Trophoblast cell (in vitro differentiated cells and primary cell): ENCODE results near the gene SIL1.
"Not testable (repeated sequence)": the region's sequence is repeated elsewhere in the genome, so short reads cannot be mapped to it uniquely, and the experiment has no call there.

Experiments
- DNase-seq, 2 donors: peaks; one replicate each; pipeline ENCODE4 v3.0.0-alpha.2; 2016
- H2AFZ ChIP-seq: 2 replicates; pipeline ENCODE4 v1.6.1; 2013; ENCODE audit warnings: low read length, moderate library complexity, mild to moderate bottlenecking; ENCODE audit not compliant: insufficient read depth, poor library complexity
- H2AK5ac ChIP-seq: 2 replicates; pipeline ENCODE4 v1.6.1; 2013; ENCODE audit warnings: mild to moderate bottlenecking, low read length
- H2BK120ac ChIP-seq: 2 replicates; pipeline ENCODE4 v1.6.1; 2013; ENCODE audit warnings: low read length, mild to moderate bottlenecking, moderate library complexity; ENCODE audit not compliant: insufficient read depth, poor library complexity
- H2BK12ac ChIP-seq: 2 replicates; pipeline ENCODE4 v1.6.1; 2013; ENCODE audit warnings: mild to moderate bottlenecking, low read length, moderate library complexity
- H2BK5ac ChIP-seq: 2 replicates; pipeline ENCODE4 v1.6.1; 2013; ENCODE audit warnings: low read length, low read depth, moderate library complexity, mild to moderate bottlenecking; ENCODE audit not compliant: poor library complexity
- H3K14ac ChIP-seq: 2 replicates; pipeline ENCODE4 v1.6.1; 2013; ENCODE audit warnings: mild to moderate bottlenecking, low read length
- H3K18ac ChIP-seq: 2 replicates; pipeline ENCODE4 v1.6.1; 2013; ENCODE audit warnings: mild to moderate bottlenecking, low read length
- H3K23ac ChIP-seq: 2 replicates; pipeline ENCODE4 v1.6.1; 2013; ENCODE audit warnings: low read length
- H3K27ac ChIP-seq: 2 replicates; pipeline ENCODE4 v1.5.1; 2013; ENCODE audit warnings: low read depth, mild to moderate bottlenecking, inconsistent platforms, low read length, moderate library complexity
- H3K27me3 ChIP-seq: 2 replicates; pipeline ENCODE4 v1.6.1; 2013; ENCODE audit warnings: inconsistent platforms, mild to moderate bottlenecking, low read length, moderate library complexity; ENCODE audit not compliant: insufficient read depth
- H3K36me3 ChIP-seq, 2 experiments: 1 replicate in 1 of 2; 2 replicates in 1 of 2; pipeline ENCODE4 v1.6.1; 2013; ENCODE audit warnings: low read length in 2 of 2, mild to moderate bottlenecking in 2 of 2, moderate library complexity in 1 of 2; ENCODE audit not compliant: insufficient read depth in 2 of 2, control insufficient read depth in 1 of 2
- H3K4ac ChIP-seq: 2 replicates; pipeline ENCODE4 v1.6.1; 2013; ENCODE audit warnings: low read depth, mild to moderate bottlenecking, low read length, moderate library complexity
- H3K4me1 ChIP-seq, 2 experiments: 1 replicate in 1 of 2; 2 replicates in 1 of 2; pipeline ENCODE4 v1.6.1; 2013; ENCODE audit warnings: low read length in 2 of 2, mild to moderate bottlenecking in 2 of 2, moderate library complexity in 1 of 2; ENCODE audit not compliant: insufficient read depth in 2 of 2, control insufficient read depth in 1 of 2
- H3K4me2 ChIP-seq: 2 replicates; pipeline ENCODE4 v1.6.1; 2013; ENCODE audit warnings: inconsistent platforms, mild to moderate bottlenecking, low read length, moderate library complexity
- H3K4me3 ChIP-seq: 2 replicates; pipeline ENCODE4 v1.5.1; 2013; ENCODE audit warnings: mild to moderate bottlenecking, low read depth, low read length, inconsistent platforms
- H3K79me1 ChIP-seq: one replicate; pipeline ENCODE4 v1.6.1; 2013; ENCODE audit warnings: low read length
- H3K79me2 ChIP-seq: 2 replicates; pipeline ENCODE4 v1.6.1; 2013; ENCODE audit warnings: low read length, mild to moderate bottlenecking; ENCODE audit not compliant: control insufficient read depth, insufficient read depth, poor library complexity
- H3K9ac ChIP-seq: 2 replicates; pipeline ENCODE4 v1.6.1; 2013; ENCODE audit warnings: mild to moderate bottlenecking, low read length
- H3K9me3 ChIP-seq: 2 replicates; pipeline ENCODE4 v1.6.1; 2013; ENCODE audit warnings: low read depth, mild to moderate bottlenecking, control low read depth, inconsistent platforms, low read length; ENCODE audit not compliant: insufficient read depth
- H4K12ac ChIP-seq: 2 replicates; pipeline ENCODE4 v1.6.1; 2013; ENCODE audit warnings: low read depth, mild to moderate bottlenecking, low read length, moderate library complexity
- H4K8ac ChIP-seq: 2 replicates; pipeline ENCODE4 v1.6.1; 2013; ENCODE audit warnings: low read depth, mild to moderate bottlenecking, low read length, moderate library complexity
- H4K91ac ChIP-seq: one replicate; pipeline ENCODE4 v1.6.1; 2013; ENCODE audit warnings: low read depth, mild to moderate bottlenecking, low read length, moderate library complexity
- WGBS: extraction: QIAGEN DNeasy Blood & Tissue Kit; methylation state at CpG from one replicate; pipeline ENCODE4 v1.1.7; 2013; ENCODE audit warnings: missing lambda C conversion rate; ENCODE audit not compliant: insufficient read length, insufficient coverage; ENCODE audit errors: extremely low coverage; 5-methylcytosine and 5-hydroxymethylcytosine counted together

The SIL1 gene

GRCh38 chr5:139180850-139181249 lies 17.3 kb downstream of the SIL1 start:
- Histone ChIP-seq H2BK12ac (no peak overlapping the region), H3K9me3 (no peaks in the 10 kb centered on the region), H3K14ac (no peak overlapping the region), H3K18ac (no peak overlapping the region), H3K79me1 (no peaks in the 10 kb centered on the region), H3K4me3 (no peak overlapping the region), H2AFZ (no peak overlapping the region), H4K12ac (no peak overlapping the region), H3K9ac (no peak overlapping the region), H4K8ac (no peak overlapping the region), H2BK120ac (no peak overlapping the region), H3K79me2 (no peaks in the 10 kb centered on the region), H3K27me3 (no peaks in the 10 kb centered on the region), H3K23ac (no peak overlapping the region), H2AK5ac (no peak overlapping the region), H4K91ac (no peak overlapping the region), H2BK5ac (no peak overlapping the region), H3K27ac (no peak overlapping the region), H3K4me1 (peaks cover 4 to 6% of the 10 kb centered on the region in 2 experiments), H3K4me2 (no peak overlapping the region), H3K36me3 (no peaks in the 10 kb centered on the region), H3K4ac (no peak overlapping the region)
- no peak for DNase-seq
- WGBS = no CpG with 5 or more reads among the region's 1 CpG

GRCh38 chr5:139179778-139180513 lies 18.2 kb downstream of the SIL1 start:
- not testable (repeated sequence) for H3K18ac ChIP-seq, H4K91ac ChIP-seq, H3K27ac ChIP-seq, H2BK5ac ChIP-seq, H2BK12ac ChIP-seq, H3K27me3 ChIP-seq, H3K79me2 ChIP-seq, H4K8ac ChIP-seq, H3K36me3 ChIP-seq, H2AK5ac ChIP-seq, H3K9me3 ChIP-seq, H3K4me1 ChIP-seq, H3K4me2 ChIP-seq, H3K23ac ChIP-seq, H2AFZ ChIP-seq, DNase-seq, H3K79me1 ChIP-seq, H3K4me3 ChIP-seq, H3K14ac ChIP-seq, H3K9ac ChIP-seq, H2BK120ac ChIP-seq, H4K12ac ChIP-seq
- peak overlapping the region; percentile 49 for H3K4ac ChIP-seq
- no CpG with 5 or more reads among the region's 8 CpGs for WGBS

GRCh38 chr5:139178935-139179334 lies 19.2 kb downstream of the SIL1 start:
- Histone ChIP-seq H3K27me3 (no peaks in the 10 kb centered on the region), H4K91ac (no peak overlapping the region), H2BK120ac (no peak overlapping the region), H3K36me3 (no peaks in the 10 kb centered on the region), H2BK12ac (no peak overlapping the region), H2AK5ac (no peak overlapping the region), H3K14ac (no peak overlapping the region), H3K18ac (no peak overlapping the region), H3K9ac (no peak overlapping the region), H3K4me3 (no peak overlapping the region), H3K27ac (no peak overlapping the region), H3K23ac (no peak overlapping the region), H3K9me3 (no peaks in the 10 kb centered on the region), H4K8ac (peak overlapping the region; percentile 22), H3K4ac (no peak overlapping the region), H3K79me2 (no peaks in the 10 kb centered on the region), H3K79me1 (no peaks in the 10 kb centered on the region), H2BK5ac (no peak overlapping the region), H3K4me2 (no peak overlapping the region), H4K12ac (no peak overlapping the region), H2AFZ (no peak overlapping the region), H3K4me1 (peaks cover 4 to 6% of the 10 kb centered on the region in 2 experiments)
- WGBS = no CpG with 5 or more reads among the region's 1 CpG
- peak in 1 of 2 donors; percentile 51 for DNase-seq

- H3K4ac ChIP-seq = no peak overlapping the region
- no peak overlapping the region for H3K4me2 ChIP-seq
- H3K4me1 ChIP-seq = peaks cover 4 to 6% of the 10 kb centered on the region in 2 experiments
- H2BK12ac ChIP-seq = no peak overlapping the region
- H3K4me3 ChIP-seq = no peak overlapping the region
- H3K27ac ChIP-seq = no peak overlapping the region
- DNase-seq = no peak
- H3K9me3 ChIP-seq = no peaks in the 10 kb centered on the region
- no peak overlapping the region for H4K12ac ChIP-seq
- H2AFZ ChIP-seq = no peak overlapping the region
- H2AK5ac ChIP-seq = no peak overlapping the region
- no CpG with 5 or more reads among the region's 3 CpGs for WGBS
- H3K18ac ChIP-seq = no peak overlapping the region
- no peak overlapping the region for H3K14ac ChIP-seq
- no peak overlapping the region for H3K23ac ChIP-seq
- H3K79me2 ChIP-seq = no peaks in the 10 kb centered on the region
- no peak overlapping the region for H4K91ac ChIP-seq
- no peak overlapping the region for H2BK5ac ChIP-seq
- no peak overlapping the region for H4K8ac ChIP-seq
- H3K79me1 ChIP-seq = no peaks in the 10 kb centered on the region
- no peak overlapping the region for H2BK120ac ChIP-seq
- H3K9ac ChIP-seq = no peak overlapping the region
- H3K27me3 ChIP-seq = no peaks in the 10 kb centered on the region
- no peaks in the 10 kb centered on the region for H3K36me3 ChIP-seq
Observed at GRCh38 chr5:139178589-139178917, 19.6 kb downstream of the SIL1 start.
